Activated CD8-positive, alpha-beta memory T cell treated with anti-CD3 and anti-CD28 coated beads for 4 hours (primary cell): ENCODE results near the gene ATG7.
"Not testable (repeated sequence)": the region's sequence is repeated elsewhere in the genome, so short reads cannot be mapped to it uniquely, and the experiment has no call there.

Experiments used
- DNase-seq, 2 donors: peaks; one replicate each; pipeline ENCODE4 v3.0.0-alpha.2; 2020; ENCODE audit warnings: low read depth in 2 of 2

Gene ATG7

DNA sequence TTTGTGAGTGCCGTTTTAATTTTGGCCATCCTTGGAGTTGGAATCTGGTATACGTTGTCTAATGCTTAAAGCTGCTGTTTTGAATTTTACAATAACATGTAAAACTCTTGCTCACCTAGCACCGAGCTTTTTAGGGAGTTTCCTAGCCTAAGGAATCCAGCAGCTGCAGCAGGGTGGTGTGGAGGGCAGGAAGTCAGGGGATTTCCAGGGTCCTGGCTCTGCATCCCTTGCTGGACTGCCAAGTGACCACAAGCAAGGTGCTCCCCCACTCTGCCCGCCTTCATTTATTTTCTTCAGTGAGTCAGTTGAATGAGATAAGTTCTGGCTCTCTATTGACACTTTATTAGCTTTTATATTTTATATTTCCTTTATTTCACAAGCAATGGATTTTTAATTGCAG lies 113.7 kb downstream of the ATG7 start:
- no peak for DNase-seq

DNA sequence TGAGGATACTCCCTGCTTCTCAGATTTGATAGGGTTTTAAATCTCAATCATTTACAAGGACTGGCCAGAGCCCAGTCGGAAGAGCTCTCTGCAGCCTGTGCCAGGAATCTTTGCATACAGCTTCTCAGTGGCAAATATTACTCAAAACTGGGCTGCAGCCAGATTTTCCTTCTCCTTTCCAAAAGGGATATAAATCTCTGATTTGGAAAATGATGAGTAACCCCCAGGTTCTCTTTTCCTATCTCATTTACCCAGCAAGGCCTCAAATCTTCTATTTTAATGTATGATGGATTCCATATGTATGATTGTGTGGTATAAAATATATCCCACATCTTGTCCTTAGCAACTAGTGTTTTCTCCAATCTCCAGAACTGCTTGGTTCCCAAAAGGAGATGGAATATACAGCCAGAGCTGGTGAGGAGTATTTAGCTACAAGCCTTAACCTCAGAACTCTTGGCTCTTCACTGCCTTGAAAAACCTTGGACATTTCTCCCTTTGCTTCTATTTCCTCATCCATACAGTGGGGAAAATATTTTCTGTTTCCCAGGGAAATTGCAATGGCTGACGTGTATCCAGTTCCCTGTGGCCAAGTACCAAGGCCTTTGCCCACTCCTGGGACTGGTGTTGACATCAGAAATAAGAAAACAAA lies 114.4 kb downstream of the ATG7 start:
- no peak for DNase-seq

DNA sequence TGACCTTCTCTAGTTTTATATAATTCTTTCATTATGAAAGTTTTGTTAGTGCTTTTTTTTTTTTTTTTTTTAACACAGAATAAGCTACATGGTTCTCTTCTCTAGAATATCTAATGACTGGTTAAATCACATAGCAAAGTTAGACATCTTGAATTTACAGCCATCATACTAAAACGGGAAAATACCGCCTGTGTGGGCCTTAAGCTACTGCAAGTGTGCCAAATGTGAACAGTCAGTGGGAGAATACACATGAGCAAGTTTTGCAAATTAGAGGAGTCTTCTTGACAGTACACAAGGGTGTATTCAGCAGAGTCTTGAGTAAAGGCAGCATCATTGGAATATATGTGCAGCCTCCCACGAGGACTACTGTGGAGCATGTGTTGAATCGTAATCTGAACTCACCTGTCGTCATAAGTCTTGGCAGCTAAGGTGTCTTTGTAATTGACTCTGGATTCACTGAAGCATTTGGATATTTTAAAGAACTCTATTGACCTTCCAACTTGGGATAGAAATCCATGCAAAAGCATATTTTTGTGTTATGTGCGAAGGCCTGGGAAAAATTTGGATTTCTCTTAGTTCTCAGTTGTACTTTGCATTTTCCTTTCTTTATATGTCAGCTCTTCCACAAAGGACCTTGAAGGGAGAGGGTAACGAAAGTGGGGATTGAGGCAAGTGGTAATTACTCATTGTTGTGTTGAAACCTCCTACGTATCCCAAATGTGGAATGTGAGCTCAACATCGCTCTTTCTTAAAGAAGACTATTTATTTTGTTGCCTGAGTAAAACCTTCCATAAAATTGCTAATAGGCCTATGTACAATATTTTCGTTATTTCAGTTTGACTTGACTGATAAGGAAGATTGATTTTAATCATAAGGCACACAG lies 117.4 kb downstream of the ATG7 start:
- no peak for DNase-seq

DNA sequence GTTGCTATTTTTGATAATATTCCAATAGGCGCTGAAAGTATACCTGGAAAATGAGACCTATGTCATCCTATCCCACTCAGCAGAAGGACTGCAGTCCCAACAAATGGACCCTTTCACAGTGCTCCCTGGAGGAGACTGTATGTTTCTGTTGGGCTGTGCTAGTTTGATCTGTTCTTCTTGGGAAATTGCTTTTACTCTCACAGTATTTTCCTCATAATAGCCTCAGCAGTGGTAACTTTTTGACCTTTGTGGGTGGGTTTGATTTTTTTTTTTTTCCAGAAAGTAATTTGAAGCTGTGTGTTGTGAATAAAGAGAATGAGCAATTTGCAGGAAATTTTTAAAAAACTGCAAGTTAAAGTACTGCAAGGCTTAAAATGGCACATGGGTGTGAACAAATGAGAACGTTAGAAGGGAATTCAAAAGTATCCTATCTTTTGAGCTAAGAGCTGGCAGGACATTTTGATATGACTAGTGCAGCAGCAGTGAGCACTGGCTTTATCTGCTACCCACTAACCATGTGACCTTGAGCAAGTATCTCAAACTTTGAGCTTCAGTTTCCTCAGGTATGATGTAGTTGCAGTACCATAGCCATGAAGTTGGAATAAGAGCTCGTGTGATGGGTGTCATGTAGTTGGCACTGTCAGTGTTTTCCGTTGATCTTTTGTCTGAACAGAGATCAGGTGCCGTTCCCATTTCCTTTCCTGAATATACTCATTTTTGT lies 118.4 kb downstream of the ATG7 start:
- no peak for DNase-seq

DNA sequence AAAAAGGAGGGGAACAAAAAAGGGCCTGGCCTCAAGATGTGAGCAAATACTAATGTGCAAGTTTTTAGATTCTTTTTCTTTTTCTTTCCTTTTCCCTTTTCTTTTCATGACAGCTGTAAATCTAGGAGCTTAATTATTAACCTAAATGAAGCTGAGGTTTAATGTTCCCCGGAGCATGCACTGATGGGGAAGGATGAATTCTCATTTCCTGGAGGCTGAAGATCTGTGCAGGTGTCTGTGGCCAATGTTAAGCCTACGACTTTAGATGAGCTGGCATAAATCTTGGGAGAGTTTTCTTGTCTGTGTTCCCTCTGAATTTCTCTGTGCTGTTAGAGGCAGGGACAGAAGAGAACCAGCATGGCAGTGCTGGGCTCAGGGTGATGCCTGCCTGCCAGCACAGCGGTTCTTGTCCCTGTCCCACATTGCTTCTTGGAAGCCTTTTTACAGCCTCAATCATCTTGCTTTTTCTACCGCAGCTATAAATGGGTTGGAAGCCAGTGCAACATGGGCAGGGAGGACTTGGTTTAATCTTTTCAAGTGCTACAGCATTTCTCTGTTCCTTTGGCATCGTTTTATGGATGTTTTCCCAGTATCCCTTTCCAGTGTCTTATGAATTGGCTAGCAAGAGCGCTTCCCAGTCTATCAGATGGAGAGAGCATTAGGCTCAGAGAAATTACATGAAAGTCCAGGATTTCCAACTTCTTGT lies 119.1 kb downstream of the ATG7 start:
- DNase-seq = no peak

DNA sequence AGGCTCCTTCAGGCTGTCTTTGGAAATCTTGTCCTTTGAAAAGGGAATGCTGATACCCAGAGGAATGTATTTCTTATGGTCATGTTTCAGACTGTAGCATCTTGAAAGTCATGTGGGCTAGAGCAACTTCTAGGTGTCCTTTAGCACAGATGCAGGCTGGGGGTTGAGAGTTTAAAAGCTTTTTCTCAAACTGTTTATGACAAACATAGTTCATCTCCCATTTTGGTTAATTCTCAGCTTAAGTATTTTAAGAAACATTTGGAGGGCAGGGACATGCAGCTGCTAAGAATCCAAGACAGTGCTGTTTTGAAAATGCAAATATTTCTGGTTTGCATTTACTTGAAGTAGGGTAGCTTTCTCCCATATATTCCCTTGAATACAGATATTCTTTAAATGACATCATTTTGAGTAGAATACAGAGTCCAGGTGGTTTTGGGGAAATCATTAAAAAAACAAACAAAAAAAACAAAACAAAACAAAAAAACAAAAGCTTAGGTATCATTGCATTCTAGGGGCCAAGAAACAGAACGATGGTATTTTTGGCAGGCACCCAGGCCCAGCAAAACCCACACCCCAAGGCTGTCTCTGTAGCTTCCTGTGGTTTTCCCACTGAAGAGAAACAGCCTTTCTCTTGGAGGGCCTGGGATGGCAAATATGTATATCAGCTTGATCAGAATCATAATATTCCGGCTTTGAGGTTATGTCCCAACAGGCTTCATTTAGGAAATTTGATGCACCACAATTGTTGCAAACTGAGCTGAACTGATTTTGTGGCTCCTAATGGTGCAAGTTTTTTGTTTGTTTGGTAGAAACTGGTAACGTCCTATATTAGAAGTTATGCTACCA lies 120.0 kb downstream of the ATG7 start:
- DNase-seq = no peak

DNA sequence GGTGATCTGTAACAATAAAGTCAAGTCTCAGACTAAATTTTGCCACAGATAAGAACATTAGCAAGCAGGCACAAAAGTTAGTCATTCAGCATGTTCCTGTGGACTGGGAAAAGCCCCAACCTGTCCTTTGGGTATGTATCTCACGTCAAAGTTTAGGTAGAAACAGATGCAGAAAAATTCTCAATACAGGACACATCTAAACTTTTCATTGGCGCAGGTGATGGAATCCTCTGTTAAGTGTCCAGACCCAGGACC lies 120.6 kb downstream of the ATG7 start:
- DNase-seq = no peak

DNA sequence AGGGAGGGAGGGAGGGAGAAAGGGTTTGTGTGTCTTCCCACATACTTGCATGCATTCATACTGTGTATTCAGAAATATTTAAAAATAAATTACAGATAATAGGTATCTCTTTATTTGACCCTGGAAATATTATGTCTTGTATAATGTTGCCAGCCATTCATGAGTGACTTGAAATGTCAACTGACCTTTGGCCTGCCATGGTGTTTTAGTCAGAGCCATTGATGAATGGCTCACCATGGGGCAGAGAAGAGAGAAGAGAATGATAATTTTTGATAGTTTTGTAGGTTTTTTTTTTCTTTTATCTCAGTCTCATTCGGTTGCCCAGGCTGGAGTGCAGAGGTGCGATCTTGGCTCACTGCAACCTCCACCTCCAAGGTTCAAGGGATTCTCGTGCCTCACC lies 121.2 kb downstream of the ATG7 start:
- no peak for DNase-seq

DNA sequence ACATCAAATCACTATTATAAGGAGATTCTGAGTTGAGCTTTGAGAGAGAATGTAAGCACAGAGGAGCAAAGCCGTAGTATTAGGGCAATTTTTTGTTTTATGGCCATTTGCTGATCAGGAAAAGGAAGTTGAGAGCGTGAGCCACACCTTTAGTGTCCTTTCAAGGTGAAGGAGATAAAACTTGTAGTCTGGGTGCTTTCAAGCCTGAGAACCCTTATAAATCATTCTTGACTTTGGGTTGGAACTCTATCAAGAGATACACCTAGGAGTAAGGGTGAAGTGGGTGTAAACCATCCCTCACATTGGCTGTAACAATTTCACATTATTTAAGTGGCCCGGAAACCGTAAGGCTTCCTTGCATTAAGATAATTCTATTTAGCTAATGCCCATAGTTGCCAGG lies 122.2 kb downstream of the ATG7 start:
- no peak for DNase-seq

DNA sequence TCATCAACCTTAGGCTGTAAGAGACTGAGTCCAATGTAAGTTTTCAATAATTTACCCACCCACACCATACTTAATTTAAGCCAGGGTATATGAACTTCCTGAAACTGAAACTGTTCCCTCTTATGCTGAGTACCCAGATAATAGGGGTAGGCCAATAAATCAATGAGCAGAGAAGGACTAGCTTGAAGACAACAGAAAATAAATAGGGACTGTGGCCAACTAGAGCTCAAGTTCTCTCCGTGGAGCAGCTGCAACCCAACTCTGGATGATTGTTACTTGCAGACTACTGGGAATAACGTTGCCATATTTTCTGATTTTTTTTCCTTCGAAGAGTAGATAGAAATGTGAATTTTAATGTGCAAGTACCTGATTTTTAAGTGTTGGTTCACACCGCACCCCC lies 128.0 kb downstream of the ATG7 start:
- DNase-seq = no peak

DNA sequence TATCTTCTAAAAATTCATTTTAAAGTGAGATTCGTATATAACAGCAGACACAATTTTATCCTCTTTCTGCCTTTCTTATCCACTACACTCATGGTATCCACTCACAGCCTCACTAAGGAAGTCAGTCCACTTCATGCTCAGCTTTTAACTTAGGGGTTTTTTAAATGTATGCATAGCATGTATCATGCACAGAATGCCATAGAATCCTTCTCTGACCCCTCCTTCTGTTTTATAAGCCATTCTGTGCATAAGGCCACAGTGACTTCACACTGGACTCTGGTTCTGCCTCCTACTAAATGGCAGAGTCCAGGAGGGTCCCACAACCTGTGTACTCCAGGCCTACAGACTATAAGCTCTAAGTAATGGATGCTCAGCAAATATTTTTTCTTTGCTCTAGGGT lies 129.2 kb downstream of the ATG7 start:
- DNase-seq = no peak

DNA sequence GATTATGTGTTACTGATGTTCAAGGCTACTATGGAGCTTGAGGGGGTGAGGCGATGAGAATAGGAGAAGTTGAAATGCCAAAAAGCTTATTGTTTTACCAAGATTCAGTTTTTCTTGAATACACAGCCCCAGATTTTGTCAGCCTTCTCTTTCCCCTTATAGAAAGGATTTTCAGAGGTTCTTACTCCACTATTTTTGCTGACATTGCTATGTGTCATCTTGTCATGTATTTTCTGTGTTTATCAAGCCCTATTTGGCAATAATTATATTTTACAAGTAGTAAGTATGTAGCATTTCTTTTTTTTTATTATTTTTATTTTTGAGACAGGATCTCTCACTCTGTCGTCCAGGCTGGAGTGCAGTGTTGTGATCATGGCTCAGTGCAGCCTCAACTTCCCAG lies 133.1 kb downstream of the ATG7 start:
- DNase-seq = no peak

DNA sequence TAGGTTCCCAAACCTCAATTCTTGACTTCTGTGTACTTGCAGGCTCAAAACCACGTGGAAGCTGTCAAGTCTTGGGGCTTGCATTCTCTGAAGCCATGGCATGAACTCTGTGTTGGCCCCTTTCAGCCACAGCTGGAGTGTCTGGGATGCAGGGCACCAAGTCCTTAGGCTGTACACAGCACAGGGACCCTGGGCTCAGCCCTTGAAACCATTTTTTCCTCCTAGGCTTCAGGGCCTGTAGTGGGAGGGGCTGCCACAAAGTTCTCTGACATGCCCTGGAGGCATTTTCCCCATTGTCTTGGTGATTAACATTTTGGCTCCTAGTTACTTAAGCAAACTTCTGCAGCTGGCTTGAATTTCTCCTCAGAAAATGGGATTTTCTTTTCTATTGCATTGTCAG lies 135.4 kb downstream of the ATG7 start:
- no peak for DNase-seq

DNA sequence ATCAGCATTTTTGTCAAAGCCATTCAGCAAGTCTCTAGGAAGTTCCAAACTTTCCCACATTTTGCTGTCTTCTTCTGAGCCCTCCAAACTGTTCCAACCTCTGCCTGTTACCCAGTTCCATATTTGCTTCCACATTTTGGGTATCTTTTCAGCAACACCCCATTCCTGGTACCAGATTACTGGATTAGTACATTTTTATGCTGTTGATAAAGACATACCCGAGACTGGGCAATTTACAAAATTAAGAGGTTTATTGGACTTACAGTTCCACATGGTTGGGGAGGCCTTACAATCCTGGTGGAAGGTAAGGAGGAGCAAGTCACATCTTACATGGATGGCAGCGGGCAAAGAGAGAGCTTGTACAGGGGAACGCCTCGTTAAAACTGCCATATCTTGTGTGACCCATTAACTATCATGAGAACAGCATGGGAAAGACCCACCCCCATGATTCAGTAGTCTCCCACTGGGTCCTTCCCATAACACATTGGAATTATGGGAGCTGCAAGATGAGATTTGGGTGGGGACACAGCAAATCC lies 136.2 kb downstream of the ATG7 start:
- DNase-seq = not testable (repeated sequence)

DNA sequence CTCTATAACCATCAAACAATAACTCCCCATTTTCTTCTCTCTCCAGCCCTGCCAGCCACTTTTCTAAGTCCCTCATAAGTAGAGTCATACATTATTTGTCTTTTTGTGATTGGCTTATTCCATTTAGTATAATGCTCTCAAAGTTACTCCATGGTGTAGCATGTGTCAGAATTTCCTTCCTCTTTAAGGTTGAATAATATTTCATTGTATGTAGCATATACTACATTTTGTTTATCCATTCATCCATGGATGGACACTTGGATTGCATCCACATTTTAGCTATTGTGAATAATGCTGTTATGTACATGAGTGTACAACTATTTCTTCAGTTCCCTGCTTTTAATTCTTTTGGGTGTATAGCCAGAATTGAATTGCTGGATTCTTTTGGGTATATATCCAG lies 138.4 kb downstream of the ATG7 start:
- no peak for DNase-seq

DNA sequence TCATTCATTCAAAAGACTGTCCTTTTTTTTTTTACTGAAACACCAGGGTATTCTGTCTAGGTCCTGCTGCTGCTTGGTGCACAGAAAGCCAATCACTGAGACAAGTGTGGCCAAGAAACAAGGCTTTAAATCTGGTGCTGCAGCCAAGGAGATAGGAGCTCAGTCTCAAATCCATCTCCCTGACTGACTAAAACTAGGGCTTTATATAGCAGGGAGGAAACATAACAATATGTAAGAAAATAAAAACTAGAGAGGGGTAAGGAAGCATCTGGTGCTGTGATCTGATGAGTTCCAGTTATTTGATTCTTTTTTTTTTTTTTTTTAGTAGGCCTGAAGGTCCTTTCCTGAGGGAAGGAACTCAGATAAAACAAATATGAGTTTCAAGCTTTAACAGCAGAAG lies 139.8 kb downstream of the ATG7 start:
- no peak for DNase-seq

DNA sequence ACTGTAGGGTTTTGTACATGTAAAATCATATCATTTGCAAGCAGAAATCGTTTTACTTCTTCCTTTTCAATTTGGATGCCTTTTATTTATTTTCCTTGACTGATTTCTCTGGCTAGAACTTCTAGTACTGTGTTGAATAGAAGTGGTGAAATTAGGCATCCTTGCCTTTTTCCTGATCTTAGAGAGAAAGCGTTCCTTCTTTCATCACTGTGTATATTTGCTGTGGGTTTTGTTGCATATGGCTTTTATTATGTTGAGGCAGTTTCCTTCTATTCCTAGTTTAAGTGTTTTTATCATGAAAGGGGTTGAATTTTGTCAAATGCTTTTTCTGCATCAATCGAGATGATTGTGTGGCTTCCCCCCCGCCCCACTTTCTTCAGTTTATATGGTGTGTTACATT lies 140.9 kb downstream of the ATG7 start:
- no peak for DNase-seq

DNA sequence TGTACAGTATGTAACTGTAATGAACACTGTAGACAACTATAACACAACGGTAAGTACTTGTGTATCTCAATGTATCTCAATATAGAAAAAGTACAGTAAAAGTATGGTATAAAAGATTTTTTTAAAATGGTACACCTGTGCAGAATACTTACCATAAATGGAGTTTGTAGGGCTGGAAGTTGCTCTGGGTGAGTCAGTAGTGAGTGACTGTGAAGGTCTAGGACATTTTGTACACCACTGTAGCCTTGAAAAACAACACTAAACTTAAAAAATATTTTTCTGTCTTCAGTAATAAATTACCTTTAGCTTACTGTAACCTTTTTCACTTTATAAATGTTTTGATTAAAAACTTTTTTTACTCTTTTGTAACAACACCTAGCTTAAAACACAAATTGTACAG lies 142.9 kb downstream of the ATG7 start:
- no peak for DNase-seq

DNA sequence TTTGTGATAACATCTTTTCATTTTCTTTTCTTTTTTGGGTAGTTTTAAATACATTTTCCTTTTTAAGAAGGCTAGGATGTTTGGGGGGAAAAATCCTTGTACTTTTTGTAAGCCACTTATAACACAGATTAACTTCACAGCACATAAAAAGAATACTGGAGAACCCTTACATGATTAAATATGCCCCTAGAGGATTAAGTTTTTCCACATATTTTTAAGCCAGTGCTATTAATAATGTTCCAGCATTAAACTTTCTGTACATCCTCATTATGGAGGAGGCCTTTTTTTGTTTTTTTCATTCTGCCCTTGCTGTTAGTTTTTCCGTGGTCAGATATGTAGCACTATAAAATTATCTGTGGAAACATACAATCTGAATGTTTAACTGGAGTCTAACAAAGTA lies 147.9 kb downstream of the ATG7 start:
- DNase-seq = no peak

DNA sequence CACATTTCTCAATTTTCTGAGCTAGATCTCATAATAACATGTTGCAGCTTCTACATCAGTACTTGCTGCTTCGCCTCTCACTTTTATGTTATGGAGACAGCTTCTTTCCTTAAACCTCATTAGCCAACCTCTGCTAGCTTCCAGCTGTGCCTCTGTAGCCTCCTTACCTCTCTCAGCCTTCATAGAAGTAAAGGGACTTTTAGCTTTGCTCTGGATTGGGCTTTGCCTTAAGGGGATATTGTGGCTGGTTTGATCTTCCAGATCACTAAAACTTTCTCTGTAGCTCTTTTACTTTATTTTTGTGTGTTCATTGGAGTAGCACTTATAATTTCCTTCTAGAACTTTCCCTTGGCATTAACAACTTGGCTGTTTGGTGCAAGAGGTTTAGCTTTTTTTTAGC lies 150.1 kb downstream of the ATG7 start:
- no peak for DNase-seq

DNA sequence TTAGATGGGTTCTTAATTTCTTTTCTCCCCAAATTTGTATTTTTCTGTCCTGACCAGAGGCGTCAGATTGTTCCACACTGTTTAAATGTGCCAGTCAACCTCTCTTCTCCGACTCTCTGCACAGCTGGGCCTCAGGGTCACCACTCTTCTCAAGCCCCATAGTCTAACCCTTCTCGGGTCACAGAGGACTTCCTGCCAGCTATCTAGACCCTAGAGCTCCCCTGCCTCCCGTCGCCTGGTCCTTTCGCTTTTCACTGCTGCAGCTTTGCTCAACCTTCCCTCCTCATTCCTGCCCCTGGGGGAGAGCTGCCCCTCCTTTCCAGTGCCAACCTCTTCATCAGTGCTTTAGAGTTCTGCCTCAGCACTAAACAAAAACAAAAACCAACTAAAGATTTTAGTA lies 151.7 kb downstream of the ATG7 start:
- DNase-seq = no peak
